Hindlimb muscle (tissue), 1 donor: Measurements from ENCODE around the gene ZBTB25. TPM values are rescaled to one million over a fixed set of nuclear protein-coding genes. Genes with fewer than 3 reads are reported as not detected.

Experiments used
- DNase-seq: peaks from one replicate; pipeline ENCODE4 v3.0.0-alpha.2; 2013
- polyA plus RNA-seq: library from polyadenylated mRNA; unstranded; fragments of 120-200 nt; gene quantifications from one replicate; pipeline ENCODE4 v1.2.1, GENCODE V29; 2013; ENCODE audit not compliant: insufficient read length

The ZBTB25 gene
- polyA plus RNA-seq, 1 donor: 7.8 TPM

DNA sequence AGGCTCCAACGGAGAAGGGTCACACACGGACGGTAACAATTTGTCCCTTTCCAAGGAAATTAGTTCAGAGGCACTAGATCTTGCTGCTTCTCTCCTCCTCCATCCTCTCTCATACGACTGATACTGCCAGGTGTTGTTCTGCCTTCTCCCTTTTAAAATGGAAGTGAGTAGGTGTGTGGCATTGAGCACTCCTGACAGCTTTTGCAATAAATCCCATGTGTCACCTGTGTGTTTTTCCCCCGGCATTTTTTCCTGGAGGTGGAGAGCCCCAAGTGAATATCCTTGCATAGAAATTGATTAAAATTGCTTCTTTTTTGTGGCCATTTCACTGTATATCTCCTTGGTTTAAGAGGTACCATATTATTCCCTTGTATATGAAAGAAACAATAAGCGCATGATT lies 64.5 kb downstream of the ZBTB25 start:
- DNase-seq: no peak

DNA sequence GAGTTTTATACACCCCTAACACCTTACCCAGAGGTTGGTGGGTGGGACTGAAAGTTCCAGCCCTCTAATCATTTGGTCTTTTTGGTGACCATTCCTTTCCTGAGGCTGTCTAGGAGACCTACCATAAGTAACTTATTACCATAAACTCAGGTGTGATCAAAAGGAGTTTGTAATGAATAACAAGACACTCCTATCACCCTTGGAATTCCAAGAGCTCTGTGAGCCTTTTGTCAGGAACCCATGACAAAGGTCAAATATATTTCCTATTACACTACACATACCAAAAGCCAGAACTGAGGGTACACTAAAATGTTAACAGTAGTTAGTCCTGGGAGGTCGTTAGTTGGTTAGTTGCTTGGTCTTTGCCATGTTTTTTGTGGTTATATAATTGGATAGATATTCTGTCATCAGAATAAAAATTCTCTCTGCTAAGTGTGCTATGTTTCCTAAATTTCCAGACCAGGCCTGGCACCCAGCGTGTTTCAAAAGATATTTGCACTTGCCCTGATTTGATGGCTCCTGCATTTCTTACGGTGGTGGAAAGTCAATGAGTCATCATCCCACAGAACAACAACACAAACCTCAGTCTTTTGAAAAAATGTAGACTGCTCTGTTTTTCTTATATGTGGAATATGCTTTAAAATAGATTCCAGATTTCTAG lies 65.3 kb downstream of the ZBTB25 start:
- peak; percentile 12 for DNase-seq

DNA sequence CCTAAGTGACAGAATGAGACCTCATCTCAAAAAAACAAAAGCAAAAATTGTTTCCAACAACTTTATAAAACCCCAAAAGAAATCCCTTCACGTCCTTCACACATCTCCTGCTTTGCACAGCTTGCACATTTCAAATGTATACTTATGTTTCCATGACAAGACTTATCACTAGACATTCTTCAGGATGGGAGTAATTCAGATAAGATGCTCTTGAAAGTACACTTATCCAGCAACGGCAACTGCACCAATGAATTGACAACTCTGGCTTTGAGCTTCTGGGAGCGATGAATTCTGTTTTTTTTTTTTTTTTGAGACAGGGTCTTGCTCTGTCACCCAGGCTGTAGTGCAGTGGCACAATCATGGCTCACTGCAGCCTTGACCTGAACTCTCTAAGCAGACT lies 69.1 kb downstream of the ZBTB25 start:
- DNase-seq: no peak

DNA sequence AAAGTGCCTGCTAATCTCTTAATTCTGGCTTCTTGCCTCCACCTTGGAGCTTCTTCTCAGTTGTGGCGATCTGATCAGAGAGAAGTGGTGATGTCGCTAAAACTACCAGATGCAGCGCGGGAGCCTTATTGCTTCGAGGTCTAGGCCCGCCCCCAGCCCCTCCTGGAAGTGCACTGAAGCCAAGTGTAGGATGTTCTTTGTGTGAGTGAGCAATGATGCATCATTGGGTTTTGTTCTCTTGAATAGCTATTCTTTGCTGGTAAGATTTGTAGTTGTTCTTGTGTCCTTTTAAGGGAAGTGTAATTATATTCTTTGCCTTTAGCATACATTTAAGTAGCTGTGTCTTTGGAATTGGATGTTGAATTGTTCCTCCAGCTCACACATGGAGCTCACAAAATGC lies 79.7 kb downstream of the ZBTB25 start:
- DNase-seq: no peak

DNA sequence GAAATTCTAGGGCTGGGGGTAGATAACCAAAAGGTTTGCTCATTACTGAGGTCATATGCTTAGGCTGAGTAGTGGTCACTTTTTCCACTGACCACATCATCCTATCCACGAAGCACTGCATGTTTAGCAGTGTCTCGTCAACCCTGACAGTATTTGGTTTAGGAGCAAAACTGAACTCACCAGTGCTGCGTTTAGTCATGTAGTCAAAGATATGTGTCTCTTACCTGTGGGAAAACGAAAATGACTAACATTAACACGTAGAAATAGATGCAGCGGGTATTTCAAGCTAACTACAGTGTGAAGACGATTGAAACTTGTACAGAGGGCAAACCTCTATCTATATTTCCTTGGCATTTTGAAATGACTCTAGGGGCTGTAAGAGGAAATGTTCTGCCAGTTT lies 80.9 kb downstream of the ZBTB25 start:
- DNase-seq: no peak

DNA sequence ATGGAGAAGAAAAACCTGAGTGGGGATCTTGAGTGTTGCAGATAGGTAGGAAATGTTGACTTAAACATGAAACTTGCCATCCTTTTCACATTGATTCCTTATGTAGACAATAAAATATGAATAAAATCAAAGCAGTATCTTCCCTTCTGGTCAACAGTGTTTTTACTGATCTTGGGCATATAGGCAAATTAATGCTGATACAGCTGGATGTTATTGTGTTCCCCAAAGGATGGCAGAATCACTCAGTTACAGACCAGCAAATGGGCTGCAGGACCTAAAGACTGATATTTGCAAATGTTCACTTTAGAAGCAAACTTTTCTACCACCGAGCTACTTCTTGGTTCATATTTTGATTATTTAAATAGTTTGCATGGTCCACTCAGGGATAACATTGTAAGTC lies 81.6 kb downstream of the ZBTB25 start:
- DNase-seq: no peak

DNA sequence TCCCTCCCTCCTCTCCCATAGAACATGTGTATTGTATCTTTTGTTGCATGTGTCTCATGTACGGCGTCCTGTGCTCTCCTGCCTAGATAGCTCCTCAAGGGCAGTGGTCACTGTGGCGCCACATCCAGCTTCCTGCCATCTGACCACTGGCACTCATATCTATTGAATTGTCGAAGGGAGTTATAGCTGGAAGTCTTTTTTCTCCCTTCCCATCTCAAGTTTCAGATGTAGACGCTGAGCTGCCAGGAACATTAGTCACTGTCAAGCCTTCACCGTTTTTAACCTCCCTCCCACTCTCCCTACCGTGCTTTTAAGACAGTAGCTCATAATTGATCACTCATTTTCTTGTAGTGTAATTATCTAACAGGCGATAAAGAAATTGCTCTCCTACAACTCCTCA lies 82.5 kb downstream of the ZBTB25 start:
- no peak for DNase-seq

DNA sequence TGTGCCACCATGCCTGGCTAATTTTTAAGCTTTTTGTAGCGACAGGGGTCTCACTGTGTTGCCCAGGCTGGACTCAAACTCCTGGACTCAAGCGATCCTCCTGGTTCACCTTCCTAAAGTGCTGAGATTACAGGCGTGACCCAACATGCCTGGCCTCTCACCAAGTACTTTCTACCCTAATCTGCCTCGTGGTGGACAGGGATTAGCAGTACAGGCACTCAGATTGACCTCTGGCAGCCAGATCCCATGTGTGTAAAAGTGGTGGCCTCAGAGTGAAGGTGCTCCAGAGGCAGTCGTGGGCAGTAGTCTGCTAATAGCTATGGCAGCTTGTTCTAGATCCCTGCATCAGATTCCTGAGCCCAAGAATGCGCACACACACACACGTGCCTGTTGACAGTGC lies 84.6 kb downstream of the ZBTB25 start:
- no peak for DNase-seq

DNA sequence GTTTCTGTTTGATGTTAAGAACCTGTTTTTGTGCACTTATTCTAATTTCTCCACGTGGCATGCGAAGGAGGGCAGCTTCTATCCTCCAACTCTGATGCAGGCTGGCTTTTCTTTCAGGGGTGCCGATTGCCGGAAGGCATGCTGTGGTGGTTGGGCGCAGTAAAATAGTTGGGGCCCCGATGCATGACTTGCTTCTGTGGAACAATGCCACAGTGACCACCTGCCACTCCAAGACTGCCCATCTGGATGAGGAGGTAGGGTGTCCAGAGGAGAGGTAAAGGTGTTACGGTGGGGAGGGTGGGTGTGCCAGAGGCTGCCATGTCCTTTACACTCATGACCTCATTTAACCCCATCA lies 85.9 kb downstream of the ZBTB25 start:
- no peak for DNase-seq

DNA sequence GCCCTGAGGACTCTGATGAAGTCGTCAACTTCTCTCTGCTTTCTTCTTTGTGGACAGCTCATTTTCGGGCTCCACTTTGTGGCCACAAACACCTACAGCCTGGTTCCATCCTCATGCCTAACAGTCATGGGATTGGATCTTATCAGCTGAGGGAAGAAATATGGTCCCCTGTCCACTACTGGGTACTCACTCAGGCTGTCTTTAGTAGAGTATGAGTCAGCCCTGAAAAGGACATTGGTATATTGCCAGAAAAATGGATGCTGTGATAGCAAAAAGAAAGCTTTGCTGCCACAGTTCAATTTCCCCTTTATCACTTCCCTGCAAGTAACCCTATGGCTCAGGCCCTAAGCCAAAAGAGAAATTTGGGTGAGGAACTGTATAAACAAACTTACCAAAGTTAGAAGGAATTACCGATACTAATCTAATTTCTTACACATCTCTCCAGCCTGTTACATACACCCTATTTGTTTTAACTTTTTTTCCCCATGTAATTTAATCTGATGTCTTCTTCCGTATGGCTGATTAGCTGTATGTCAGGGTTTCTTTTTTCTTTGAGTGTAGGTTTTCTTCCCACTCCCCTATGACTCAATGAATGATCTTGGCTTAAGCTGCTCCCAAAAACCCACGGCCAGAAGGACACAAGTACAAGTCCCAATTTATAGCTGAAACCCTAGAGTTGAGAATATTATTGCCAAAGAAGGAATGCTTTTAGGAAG lies 86.4 kb downstream of the ZBTB25 start:
- no peak for DNase-seq

DNA sequence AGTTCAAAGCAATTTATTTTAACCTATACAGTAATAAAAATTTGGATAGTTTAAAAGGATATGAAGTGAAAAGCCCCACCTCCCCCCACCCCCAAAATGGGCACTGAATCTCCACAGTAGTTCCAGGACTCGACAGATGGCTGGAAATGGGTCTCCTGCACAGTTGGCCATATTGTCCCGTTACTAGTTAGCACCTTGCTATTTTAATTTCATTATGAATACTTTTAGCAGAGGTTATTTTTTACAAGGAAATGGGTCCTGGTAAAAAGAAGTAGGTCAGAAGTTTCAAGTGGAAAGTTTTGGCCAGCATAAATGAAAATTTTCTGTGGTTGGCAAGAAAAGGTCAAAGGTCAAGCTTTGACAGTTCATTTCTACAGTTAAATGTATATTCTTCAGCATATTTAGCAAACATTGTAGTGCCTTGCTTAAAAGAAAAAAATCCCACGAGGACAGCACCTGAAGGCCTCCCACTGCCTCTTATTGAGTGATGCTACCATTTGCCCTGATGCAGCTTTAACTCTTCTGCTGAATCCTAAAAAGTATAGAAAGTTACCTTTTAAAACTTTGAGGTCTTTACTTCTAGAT lies 87.2 kb downstream of the ZBTB25 start:
- no peak for DNase-seq

DNA sequence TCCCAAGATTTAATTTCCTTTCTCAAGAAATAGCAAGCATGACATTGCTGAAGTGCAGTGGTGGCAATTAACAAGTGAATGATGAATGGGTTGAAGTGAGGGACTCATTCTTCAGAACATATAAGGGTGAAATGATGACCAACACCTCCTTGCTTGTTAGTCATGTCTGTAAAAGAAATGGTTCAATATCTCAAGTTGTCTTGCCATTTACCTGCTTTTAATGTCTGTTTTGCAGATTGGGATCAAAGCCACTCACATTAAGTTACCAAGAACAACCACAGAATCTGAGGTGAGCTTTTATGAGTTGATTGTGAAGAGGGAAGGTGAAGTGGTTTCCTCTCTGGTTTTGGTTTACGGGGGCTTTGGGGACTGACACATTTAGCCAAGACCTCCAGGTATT lies 91.4 kb downstream of the ZBTB25 start:
- no peak for DNase-seq

DNA sequence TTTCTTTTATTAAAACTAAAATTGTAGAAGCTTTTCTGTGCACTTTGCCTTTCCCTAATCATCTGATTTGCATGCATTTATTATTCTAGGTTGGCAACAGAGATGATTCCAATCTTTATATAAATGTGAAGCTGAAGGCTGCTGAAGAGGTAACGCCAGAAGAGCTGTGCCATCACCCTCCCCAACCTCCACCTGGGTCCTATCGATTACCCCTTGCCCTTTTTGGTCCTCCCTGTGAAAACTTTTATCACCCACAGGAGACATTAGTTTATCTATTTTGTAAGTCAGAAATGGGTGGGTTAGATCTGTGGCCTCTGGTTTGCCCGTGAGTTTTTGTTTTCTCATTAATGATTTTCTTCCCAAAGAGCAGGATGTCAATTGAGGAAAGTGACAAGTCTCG lies 92.6 kb downstream of the ZBTB25 start:
- DNase-seq: no peak

DNA sequence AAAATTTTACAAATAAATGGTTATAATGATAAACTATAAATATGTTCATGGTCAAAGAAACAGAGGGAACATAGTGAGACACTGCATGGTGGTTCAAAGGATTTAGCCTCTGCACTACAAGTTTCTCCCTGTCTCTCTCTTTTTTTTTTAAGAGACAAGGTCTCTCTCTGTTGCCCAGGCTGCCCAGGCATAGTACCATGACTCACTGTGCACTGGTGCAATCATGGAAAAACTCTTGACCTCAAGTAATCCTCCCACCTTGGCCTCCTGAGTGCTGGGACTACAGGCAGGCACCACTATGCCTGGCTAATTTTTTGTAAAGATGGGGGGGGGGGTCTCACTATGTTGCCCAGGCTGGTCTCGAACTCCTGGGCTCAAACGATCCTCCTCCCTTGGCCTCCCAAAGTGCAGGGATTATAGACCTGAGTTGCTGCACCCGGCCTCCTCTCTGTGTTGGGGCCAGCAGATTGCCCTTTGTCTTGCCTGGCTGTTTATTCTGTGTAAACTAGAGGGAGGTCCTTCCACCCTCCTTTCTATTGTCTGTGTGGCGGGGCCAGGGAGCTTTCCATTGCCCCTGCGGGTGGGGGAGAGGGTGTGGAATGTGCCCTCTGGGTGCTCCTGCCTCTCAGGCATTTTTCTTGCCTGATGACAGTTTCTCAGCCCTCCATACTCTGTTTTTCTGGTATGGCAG lies 93.4 kb downstream of the ZBTB25 start:
- DNase-seq: no peak

DNA sequence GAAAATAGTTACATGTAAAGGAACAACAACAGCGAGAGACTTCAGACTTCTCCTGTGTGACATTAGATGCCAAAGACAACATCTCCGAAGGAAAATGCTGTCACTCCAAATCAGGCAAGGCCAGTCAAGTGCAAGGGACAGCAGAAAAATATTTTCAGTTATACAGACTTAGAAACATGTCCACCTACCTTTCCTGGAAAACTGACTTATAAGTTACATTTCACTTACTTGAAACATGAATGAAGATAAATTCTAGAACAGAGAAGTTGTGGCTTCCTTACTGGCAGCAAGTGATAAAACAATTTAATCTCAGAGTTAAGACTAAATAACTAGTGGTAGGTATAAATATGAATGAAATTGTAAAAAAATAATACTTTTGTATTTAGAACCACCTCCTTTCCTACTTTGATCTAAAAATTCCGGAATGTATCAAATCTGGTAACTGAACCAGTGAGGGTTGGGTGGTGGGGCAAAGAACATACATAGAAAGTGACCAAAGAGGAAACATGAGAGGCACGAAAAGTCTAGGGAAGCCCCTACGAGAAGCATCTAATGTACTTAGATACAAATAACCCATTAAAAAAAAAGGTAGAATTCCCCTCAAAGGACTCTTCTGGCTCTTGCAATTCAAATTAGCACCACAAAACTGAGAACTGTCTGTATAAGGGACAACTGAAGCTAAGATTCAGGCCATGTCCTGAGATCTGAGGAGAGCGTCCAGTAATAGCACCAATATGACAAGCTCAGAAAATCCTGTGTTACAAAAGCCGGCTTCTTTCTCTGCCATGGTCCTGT lies 94.3 kb downstream of the ZBTB25 start:
- no peak for DNase-seq

DNA sequence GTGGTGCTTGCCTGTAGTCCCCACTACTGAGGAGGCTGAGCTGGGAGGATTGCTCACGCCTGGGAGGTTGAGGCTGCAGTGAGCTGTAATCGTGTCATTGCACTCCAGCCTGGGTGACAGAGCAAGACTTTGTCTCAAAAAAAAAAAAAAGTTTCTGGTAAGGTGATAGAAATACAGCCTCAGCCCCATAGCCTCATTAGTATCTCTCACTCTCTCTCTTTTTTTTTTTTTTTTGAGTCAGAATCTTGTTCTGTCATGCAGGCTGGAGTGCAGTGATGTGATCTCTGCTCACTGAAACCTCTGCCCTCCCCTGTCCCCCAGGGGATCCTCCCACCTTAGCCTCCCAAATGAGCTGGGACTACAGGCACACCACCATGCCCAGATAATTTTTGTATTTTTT lies 96.3 kb downstream of the ZBTB25 start:
- DNase-seq: no peak

DNA sequence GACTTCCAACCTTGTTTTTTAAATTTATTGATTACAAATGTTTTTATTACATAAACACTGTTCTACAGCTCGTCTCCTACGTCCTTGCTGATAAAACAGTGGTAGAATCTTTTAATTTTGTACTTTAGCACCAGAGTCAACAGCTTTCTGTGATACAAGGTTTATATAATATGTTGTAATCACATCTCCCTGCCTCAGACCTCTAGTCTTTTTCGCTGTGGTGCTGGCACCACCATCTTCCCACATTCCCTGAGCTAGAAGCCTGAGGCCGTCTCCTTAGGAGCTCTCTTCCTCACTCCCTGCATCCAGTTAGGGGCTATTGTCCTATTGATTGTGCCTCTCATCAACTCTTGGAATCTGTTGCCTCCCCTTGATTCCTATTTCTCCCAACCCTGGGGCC lies 98.3 kb downstream of the ZBTB25 start:
- DNase-seq: no peak

DNA sequence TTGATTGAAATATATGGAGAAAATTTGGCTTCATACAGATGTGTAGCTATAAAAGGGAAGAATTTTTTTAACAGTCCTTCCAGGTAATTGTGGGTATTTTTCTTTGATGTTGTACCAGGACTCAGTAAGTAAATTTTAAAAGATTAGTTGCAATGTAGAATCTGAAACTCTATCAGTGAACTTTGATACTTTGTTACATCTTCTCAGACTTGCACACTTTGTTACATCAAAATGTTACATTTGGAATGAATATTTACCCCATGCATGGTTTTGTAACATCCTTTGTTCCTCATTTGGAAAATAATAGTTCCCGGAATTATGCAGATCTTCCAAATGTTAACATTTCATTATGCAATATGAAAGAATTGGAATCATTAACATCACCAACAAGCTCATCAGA lies 101.7 kb downstream of the ZBTB25 start:
- DNase-seq: no peak

DNA sequence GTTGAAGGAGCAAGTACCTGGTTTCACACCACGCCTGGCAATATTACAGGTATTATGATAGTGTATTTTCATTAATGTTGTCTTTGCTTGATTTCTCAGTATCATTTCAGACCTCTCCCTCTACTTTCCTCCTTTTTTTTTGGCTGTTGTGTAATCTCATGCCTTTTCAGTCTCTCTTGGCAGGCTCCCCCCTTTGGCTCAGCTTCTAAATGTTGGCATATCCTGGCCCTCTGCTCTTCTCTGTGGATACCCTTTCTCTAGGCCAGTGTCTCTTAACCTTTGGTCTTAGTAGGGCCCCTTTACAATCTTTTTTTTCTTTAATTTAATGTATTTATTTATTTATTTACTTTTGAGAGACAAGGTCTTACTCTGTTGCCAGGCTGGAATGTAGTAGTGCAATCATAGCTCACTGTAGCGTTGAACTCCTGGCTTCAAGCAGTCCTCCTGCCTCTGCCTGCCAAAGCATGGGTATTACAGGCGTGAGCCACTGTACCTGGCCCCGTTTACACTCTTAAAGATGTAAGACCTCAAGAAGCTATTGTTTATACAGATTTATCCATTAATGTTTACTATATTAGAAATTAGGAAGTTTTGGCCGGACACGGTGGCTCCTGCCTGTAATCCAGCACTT lies 102.7 kb downstream of the ZBTB25 start:
- DNase-seq: no peak
